GM10847 (cell line): ENCODE data around the gene XKR8.

Experiments used
- POLR2A ChIP-seq: IDR thresholded peaks from 2 replicates; pipeline ENCODE4 v1.6.1; 2011; ENCODE audit not compliant: insufficient read length; ENCODE audit errors: extremely low read depth

XKR8 gene

DNA sequence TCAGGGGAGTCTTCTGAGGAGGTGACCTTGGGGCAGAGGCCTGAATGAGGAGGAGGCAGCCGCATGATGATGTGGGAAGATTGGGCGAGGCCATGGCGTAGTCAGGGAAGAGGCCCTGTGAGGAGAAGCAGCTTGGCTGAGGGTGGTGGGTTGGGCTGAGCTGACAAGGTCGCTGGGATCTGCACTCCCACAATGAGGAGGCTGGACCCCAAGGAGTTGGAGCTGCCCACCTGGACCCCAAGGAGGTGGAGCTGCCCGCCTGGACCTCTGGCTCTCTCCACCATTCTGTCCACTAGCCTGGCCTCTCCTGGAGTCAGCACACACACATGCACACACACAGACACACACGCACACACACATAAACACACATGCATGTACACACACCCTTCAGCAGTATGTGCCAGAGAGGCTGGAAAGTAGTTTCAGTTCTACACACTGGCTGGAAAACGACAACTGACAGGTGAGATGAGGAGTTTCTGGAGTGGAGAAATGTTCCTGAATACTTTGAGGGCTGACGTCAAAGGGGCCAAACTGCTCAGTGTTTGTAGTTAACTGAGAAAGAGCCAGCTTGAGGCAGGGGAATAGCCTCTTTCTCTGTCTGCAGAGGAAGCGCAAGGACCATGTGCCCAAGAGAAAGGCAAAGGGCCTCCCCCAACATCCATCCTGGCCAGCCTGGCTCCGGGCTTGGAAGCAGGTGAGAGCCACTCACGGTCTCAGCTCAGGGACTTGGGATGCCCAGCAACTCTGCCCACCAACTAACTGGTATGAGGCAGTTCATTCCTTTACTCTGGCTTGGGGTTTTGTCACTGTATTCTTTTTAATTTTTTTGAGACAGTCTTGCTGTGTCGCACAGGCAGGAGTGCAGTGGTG lies 17.9 kb upstream of the XKR8 start:
- TF ChIP-seq POLR2A = no peak

- no peak for TF ChIP-seq POLR2A
Measured at GRCh38 chr1:27945020-27945419, 14.8 kb upstream of the XKR8 start.

GRCh38 chr1:27949027-27949426 lies 10.7 kb upstream of the XKR8 start:
- TF ChIP-seq POLR2A = no peak

GRCh38 chr1:27951396-27951795 lies 8.4 kb upstream of the XKR8 start:
- no peak for TF ChIP-seq POLR2A

DNA sequence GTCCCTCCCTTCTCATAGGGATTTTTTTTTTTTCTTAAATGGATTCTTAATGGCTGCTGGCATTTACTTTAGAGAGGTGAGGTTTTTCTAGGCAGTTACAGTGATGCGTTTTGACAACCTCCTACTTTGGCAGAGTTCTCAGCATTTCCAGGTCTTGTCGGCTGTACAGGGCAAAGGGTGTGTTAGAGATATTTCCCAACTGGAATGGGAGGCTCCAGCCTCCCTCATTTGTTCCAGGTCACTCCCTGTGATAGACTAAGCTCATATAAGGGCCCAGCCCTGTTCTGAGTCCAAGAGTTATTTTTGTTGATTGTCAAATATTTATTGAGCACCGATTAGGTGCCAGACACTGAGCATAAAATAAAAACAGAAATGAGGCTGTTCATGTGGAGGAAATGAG lies 7.6 kb upstream of the XKR8 start:
- no peak for TF ChIP-seq POLR2A

DNA sequence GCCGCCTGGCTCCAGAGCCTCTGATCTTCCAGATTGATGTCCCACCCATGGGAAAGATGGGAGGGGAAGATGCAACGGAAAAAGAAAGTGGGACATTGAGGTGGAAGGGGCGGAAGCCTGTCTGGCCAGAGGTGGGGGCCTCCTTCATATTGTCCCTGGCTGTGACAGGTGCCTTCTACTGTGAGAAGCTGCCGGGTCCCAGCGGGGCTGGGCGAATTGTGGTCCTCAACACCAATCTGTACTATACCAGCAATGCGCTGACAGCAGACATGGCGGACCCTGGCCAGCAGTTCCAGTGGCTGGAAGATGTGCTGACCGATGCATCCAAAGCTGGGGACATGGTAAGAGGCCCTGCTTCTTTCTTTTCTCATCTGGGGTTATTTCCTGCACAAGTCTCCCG lies 5.6 kb upstream of the XKR8 start:
- TF ChIP-seq POLR2A = no peak

DNA sequence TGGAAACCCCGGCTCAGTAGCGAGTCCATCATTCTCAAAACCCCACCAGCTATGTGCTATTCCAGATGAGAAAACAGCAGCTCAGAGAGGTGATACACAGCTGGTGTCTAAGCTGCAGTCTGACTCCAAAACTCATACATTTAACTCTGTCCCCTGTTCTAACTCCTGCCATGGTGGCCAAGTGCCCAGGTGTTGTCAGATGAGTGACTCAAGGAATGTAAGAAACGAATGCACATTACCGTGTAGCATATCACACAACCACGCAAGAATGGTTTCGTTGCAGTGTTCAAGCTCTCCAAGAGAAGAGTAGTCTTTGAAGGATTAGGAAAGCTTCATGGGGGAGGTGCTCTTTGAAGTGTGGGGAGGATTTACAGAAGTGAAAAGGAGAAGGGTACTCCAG lies 4.7 kb upstream of the XKR8 start:
- TF ChIP-seq POLR2A = no peak

GRCh38 chr1:27956761-27957160 lies 3.0 kb upstream of the XKR8 start:
- TF ChIP-seq POLR2A = no peak

GRCh38 chr1:27957655-27958054 lies 2.1 kb upstream of the XKR8 start:
- no peak for TF ChIP-seq POLR2A

DNA sequence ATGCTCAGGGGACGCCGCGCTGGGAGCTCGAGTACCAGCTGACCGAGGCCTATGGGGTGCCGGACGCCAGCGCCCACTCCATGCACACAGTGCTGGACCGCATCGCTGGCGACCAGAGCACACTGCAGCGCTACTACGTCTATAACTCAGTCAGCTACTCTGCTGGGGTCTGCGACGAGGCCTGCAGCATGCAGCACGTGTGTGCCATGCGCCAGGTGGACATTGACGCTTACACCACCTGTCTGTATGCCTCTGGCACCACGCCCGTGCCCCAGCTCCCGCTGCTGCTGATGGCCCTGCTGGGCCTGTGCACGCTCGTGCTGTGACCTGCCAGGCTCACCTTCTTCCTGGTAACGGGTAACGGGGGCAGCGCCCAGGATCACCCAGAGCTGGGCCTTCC lies 1.3 kb upstream of the XKR8 start:
- TF ChIP-seq POLR2A = no peak

DNA sequence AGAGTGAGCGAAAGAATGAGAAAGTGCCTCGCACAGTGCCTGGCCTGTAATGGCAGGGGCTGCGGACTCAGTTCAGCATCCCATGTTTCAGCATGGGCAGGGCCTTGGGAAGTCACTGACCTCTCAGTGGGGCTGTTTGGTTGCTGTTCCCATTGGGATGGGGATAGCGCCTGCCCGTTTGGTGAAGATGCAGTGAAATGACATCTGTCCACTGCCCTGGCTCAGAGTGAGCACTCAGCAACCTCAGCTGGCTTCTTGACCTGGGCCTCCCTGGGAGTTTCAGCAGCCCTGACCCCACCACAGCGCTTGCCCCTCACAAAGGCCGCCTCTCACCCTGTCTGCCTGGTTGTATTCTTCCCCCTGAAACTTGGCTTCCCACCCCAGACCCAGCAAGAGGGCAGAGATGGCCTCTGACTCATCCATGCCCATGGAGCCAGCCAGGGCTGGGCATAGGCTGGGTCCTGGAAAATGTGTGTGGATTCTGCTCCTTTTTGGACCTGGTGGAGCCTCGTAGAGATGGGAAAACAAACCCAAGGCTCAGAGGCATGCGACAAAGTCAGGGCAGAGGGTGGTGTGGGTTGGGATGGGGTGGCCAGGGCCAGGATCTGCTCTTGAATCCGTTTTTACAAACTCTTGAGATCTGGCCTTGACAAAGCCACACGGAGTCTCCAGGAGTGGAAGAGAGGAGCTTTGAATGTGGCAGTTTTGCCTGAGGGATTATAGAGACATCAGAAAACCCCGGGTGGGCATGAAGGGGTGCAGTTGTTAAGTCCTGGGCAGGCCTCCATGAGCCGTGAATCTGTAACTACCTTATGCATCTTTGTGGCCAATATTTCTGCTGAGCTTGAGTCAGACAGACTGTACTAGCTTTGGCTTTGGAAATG lies 1.2 kb downstream of the XKR8 start:
- no peak for TF ChIP-seq POLR2A

DNA sequence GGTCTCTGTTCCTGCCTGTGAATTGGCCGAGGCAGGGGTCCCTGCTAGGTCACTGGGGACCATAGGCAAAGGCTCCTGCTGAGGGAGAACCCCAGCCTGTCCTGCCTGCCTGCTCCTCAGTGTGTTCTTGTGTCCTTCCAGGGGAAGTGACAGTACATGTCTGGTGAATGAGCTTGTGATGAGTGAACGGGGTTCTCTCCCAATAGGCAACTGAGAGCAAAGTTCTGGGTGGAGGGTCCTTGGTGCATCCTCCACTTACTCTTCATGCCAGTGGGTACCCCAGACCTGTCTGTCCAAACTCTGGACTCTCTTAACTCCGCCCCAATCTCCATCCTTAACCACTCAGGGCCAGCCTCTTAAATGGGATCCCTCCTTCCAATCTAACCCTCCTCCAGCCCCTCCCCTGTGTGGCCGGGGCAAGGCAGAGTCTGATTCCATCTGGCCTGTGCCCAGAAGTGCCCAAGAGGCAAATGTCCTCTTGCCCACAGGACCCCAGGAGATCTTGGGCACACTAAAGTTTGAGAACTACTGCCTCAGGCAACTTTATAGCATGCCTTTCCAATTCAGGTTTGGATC lies 2.0 kb downstream of the XKR8 start:
- no peak for TF ChIP-seq POLR2A

DNA sequence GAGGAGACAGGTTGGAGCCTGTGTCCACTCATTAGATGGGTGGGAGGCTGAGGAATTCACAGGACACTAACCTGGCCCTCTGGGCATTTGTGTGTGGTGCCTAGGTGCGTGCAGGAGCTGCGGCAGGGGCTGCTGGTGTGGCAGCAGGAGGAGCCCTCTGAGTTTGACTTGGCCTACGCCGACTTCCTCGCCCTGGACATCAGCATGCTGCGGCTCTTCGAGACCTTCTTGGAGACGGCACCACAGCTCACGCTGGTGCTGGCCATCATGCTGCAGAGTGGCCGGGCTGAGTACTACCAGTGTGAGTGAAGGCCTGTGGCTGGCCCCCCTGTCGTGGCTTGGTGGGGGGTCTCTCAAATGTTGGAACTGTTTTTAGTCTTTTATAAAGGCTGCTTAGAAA lies 3.6 kb downstream of the XKR8 start:
- TF ChIP-seq POLR2A = no peak

- no peak for TF ChIP-seq POLR2A
Measured at GRCh38 chr1:27966402-27967105, 6.8 kb downstream of the XKR8 start.
